T47D (cell line): ENCODE measurements around the gene RNLS.
"Not testable (repeated sequence)": the region's sequence is repeated elsewhere in the genome, so short reads cannot be mapped to it uniquely, and the experiment has no call there.

Source experiments
- DNase-seq, 2 experiments: peaks; one replicate each; pipeline versions ENCODE4 v3.0.0 to v3.0.0-alpha.2; 2011 to 2012; ENCODE audit warnings: low read depth in 1 of 2, low spot score in 1 of 2
- JUND ChIP-seq: IDR thresholded peaks from 2 replicates; pipeline ENCODE4 v1.6.1; 2012; ENCODE audit warnings: low read depth
- in situ Hi-C: cut with HindIII; loops from 2 replicates; pipeline ENCODE4 v1.10.0; 2016; ENCODE audit warnings: low sequenced_read_pairs, low pct_unique_long_range_greater_than_20kb

The RNLS gene

DNA sequence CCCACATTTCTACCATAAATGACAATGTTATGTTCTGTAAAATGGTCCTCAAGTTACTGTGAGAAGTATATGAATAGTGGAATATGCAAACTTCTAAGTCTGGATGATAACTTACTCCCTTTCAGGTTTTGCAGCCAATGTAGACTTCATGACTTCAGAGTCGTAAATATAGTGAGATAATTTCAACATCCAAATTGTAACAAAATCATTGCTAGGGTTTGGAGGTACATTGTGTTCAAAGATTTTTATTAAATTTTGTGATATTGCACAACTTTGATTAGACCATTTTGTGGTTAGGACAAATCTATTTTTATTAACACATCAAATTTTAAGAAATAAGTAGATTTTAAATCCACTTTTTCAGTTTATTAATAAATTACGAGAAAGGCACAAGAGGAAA lies 270.3 kb downstream of the RNLS start:
- DNase-seq: no peak
- no peak for TF ChIP-seq JUND
- in situ Hi-C loops: no loop called here

DNA sequence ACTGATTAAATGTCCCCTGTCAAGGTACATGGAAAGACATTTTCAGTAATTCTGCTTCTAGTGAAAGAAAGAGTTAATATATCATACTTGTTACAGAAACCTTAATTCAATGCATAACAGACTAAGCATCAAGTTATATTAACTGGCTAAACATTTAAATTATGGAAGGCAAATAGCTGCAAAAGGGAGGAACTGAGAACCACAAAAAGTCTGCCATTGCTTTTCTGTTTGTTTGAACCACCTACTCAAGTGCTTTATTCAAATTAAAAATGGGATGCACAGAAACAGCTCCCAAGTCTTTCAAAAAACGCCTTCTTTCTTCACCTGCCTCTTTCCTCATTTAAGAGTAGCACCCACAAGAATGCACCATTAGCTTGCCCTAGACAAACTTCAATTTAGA lies 271.9 kb downstream of the RNLS start:
- in situ Hi-C loops: no loop called here
- TF ChIP-seq JUND: no peak

DNA sequence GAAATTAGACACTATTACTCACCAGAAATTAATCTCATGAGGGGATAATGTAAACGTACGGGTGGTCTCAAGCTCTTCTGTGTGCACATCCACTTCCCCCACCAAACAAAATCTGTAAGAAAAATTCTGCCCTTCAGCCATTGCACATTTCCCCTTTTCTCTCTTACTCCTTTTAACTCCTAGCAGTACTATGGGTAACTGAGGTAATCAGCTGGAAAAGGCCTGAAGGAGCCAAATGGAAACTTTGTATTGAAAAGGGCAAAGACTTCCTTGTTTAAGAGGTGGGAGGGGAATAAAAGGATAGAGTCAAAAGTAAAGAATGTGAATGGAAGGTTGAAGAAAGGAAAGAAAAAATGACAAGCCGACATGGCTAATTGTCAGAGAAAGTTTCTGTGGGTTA lies 273.8 kb downstream of the RNLS start:
- DNase-seq: no peak
- TF ChIP-seq JUND: no peak
- in situ Hi-C loops: no loop called here

More for the DNA sequence above, 271.9 kb downstream of the RNLS start:
- no peak for DNase-seq

DNA sequence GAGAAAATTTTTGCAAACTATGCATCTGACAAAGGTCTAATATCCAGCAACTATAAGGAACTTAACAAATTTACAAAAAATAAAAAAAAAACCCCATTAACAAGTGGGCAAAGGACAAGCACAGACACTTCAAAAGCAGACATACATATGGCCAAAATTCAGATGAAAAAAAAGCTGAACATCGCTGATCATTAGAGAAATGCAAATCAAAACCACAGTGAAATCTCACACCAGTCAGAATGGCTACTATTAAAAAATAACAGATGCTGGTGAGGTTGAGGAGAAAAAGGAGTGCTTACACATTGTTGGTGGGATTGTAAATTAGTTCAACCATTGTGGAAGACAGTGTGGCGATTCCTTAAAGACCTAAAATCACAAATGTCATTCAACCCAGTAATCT lies 274.8 kb downstream of the RNLS start:
- in situ Hi-C loops, DNase-seq: not testable (repeated sequence)

- in situ Hi-C loops: no loop called here
- no peak for TF ChIP-seq JUND
- DNase-seq: no peak
Observed at GRCh38 chr10:88299787-88300186, 283.3 kb downstream of the RNLS start.

GRCh38 chr10:88297103-88297502 lies 286.0 kb downstream of the RNLS start:
- no peak for DNase-seq
- in situ Hi-C loops: no loop called here

GRCh38 chr10:88293651-88294230 lies 289.4 kb downstream of the RNLS start:
- DNase-seq: no peak
- TF ChIP-seq JUND: no peak
- in situ Hi-C loops: no loop called here

More at GRCh38 chr10:88297103-88297502, 286.0 kb downstream of the RNLS start:
- no peak for TF ChIP-seq JUND

DNA sequence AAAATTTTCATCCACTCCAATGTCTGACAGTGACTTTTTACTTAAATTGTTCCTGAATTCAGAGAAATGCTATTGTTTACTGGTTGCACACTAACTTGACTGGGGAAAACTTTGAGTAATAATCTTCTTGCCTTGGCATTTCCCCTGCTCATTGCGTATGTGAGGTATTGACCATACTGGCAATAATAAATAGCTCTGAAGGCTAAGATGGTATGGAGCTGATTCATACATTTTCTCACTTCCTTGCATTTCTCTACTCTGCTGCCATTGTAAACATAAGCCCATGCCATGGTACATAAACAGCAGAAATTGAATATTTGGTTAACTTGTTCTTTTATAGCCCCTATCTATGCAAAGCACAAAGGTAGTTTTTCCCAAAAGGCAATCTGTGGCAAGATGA lies 290.0 kb downstream of the RNLS start:
- no peak for DNase-seq
- TF ChIP-seq JUND: no peak
- in situ Hi-C loops: no loop called here

- no peak for DNase-seq
- TF ChIP-seq JUND: no peak
- in situ Hi-C loops: no loop called here
Observed at GRCh38 chr10:88292185-88292514, 291.0 kb downstream of the RNLS start.

GRCh38 chr10:88291289-88292184 lies 291.6 kb downstream of the RNLS start:
- in situ Hi-C loops: no loop called here

GRCh38 chr10:88289342-88289741 lies 293.8 kb downstream of the RNLS start:
- DNase-seq: no peak
- in situ Hi-C loops: no loop called here

More at GRCh38 chr10:88291289-88292184, 291.6 kb downstream of the RNLS start:
- no peak for DNase-seq
- no peak for TF ChIP-seq JUND

GRCh38 chr10:88288320-88289059 lies 294.6 kb downstream of the RNLS start:
- no peak for DNase-seq
- TF ChIP-seq JUND: no peak
- in situ Hi-C loops: no loop called here

More at GRCh38 chr10:88289342-88289741, 293.8 kb downstream of the RNLS start:
- no peak for TF ChIP-seq JUND

DNA sequence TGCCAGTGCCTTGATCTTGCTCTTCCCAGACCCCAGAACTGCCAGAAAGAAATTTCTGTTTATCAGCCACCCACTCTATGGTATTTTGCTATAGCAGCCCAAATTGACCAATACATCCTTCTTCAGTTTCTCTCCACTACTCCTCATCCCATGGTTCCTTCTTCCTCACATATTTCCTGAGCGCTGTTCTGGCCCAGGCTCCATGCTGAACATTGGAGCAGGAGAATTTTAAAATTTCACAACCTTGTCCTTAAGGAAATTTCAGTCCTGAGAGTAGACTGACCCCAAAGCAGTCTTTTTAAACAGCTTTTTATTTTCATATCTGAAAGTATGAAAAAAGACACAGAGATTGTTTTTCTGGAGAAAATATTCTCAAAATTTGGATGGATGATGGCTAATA lies 297.1 kb downstream of the RNLS start:
- no peak for DNase-seq
- in situ Hi-C loops: no loop called here
- no peak for TF ChIP-seq JUND
